Effector CD8-positive, alpha-beta T cell (primary cell): Measurements from ENCODE around the gene ODAD3.
A peak's percentile ranks its signal among the peaks of the same experiment; 100 is the strongest.
"Not testable (repeated sequence)": the region's sequence is repeated elsewhere in the genome, so short reads cannot be mapped to it uniquely, and the experiment has no call there.

ENCODE experiments used
- DNase-seq: peaks from one replicate; lab custom pipeline; 2025; lab: John Stamatoyannopoulos, UW

ODAD3 gene

DNA sequence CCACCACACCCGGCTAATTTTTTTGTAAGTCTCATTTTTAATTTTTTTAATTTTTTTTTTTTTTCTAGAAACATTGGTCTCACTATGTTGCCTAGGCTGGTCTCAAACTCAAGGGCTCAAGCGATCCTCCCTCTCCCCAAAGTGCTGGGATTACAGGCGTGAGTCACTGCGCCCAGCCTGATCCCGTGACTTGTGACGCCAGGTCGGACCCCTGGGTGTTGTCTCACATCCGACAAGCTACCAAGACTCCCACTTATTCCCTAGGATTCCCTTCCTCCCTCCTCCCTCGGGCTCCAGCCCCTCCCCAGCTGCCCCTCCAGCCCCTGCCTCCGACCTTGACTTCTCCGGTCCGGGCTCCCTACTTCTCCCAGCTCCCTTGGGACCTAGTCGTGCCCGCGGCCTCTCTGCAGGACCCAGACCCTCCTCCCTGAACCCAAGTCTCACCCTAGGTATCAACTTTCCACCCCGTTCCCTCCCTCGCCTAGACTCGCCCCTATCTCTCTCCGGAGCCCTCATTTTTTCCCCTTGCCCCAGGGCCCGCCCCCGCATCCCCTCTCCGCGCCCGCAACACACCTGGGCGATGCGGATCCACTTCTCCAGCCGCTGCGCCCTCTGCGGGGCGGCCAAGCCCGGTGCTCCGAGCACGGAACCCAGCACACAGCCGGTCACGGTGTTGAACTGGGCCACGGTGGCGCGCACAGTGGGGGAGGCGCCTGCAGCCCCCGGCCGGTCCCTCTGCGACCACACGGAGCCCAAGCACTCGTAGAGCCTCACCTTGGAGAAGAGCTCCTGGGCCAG is 28.9 kb downstream of the ODAD3 start:
- no peak for DNase-seq

DNA sequence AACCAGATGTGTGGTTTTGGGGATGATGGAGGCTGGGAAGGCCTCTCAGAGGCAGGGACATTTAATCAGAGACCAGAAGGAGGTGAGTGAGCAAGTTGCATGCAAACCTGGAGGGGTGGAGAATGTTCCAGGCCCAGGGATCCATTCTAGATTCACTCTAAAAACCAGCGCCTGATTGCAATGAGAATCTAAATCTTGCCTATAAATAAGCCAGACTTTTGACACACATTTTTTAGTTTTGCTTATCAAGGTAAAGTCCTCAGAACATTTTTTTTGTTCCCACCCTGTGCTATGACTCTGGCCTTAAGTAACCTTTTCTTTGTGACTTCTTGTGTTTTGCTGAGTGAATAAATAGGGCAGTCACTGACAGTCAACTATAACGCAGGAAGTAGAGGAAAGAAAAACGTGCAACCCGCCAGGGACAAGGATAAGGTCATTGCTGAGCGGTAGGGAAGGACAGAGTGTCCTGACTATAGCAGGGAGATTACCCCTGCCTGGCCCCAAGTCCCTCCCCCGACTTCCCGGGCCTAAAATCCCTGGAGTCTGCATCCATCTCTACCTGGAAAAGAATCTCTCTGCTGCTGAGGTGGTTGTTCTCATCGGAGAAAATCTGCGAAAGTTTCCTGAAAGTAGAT is 30.2 kb downstream of the ODAD3 start:
- no peak for DNase-seq

DNA sequence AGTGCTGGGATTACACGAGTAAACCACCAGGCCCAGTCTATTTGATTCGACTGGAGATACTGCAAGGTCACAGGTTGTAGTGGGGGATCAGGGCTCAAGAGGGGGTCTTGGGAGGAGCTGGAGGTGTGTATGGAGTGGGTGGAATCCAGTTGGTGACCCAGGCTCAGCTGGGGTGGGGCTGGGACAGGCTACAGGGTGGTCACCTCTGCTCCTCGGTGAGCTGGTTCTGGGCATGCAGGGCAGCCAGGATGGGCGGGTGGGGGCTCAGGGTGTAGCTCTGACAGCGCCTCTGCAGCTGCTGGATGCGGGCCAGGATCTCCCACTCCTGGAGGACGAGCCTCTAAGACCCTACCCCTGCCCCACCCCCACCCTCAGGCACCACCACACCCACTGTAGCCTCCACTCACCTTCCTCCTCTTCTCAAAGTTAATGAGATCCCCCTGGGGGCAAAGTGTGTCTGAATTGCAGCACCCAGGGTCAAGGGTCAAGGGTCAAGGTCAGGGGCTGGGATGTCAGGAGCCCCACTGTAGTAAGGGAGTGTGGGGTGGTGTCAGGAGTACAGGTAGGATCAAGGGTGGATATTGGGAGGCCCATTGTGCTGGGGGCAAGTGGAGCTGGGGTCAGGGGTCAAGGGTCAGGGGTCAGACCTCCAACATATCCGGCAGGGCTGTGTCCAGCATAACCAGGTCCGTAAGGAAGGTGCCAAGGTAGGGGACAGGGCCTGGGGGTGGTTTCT is 32.9 kb downstream of the ODAD3 start:
- no peak for DNase-seq

DNA sequence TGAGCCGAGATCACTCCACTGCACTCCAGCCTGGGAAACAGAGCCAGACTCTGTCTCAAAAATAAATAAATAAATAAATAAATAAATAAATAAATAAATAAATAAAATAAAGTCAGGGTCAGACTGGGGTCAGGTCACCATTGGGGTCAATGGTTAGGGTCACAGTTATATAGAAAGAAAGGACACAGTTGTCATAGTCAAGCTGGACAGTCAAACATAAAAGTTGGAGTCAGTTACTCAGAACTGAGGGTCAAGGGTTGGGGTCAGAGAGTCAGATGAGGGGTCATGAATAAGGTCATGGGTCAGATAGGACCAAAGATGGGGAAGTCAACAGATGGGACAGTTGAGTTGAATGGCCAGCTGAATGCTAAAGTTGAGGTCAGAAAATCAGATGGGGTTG is 34.1 kb downstream of the ODAD3 start:
- no peak for DNase-seq

DNA sequence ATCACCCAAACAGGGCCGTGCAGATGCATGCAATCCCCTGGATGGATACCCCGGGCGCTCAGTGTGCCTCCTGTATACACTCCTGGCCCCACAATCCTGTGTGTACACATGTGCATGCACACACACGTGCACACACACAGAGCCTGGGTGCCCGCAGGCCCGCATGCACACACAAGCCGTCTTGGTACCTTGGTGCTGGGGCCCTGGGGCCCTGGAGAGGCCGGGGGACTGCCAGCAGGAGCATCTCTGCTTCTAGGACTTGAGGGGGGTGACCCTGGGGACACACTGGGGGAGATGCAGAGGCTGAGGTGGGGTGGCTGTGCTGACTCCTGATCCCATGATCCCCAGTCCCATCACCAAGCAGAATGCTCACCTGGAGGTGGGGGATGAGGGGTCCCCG is 35.3 kb downstream of the ODAD3 start:
- DNase-seq: no peak

DNA sequence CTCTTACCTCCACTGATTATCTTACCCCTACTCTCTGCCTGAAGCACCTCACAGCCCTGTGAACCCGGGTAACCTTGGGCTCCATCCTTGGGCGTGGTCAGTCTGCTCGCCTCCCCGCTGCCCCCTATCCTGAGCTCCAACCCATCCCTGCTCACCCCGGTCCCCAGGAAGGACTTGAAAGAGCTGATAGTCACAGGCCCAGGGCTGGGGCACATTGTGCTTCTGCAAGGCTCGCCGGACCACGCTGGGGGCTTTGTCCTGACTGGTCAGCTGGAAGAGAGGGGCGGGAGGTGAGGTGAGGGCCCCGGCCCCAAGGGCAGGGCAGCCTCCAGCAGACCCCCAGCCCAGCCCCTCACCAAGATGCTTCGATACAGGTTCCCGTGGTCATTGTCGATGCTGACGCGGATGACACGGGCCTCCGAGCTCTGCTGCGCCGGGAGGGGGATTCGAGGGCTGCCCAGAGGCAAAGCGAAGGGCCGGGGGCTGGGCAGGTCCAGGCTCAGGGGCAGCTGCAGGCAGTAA is 37.8 kb downstream of the ODAD3 start:
- no peak for DNase-seq

DNA sequence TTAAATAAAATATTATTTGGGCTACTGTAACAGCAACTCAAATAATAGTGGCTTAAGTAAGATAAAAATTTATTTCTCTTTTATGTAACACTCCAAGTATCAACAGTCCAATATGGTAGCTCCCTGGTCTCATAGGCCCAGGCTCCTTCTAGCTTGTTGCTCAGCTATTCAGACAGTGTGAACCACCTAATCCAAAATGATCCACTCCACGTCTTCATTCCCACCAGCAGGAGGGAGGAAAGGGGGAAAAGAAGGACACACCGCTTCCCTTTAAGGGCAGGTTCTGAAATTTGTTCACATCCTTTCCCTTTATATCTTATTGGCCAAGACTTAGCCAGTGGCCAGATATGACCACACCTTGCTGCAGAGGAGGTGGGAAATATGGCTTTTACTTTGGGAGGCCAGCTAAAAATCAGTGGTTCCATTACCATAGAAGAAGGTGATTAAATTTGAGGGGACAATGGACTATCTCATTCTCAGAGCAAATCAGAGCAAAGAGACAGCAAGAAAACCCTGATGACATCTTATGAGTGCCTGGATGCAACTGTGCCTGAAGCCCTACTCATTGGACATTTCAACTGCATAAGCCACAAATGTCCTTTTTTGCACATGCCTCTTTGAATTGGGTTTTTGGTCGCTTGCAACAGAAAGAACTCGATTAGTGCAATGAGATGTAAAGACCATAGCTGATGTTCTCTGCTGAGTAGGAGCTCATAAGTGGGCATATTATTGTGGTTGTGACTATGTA is 43.8 kb downstream of the ODAD3 start:
- DNase-seq: no peak

DNA sequence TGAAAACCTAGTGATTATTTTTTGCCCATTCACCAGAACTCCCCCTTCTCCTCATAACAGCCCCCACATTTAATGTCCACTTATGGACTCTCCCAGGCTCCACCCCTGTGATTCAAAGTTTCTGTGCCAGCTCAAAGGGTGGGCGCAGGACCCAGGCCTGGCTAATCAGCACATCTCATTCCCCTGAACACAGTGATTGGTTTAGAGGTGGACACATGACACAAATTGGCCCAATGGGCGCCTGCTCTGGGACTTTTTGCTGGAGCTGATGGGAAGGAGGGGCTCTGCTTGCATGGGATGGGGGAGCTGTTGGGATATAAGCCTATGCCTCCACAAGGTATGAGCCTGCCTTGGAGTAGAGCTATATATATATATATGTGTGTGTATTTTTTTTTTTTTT is 44.6 kb downstream of the ODAD3 start:
- DNase-seq: no peak

DNA sequence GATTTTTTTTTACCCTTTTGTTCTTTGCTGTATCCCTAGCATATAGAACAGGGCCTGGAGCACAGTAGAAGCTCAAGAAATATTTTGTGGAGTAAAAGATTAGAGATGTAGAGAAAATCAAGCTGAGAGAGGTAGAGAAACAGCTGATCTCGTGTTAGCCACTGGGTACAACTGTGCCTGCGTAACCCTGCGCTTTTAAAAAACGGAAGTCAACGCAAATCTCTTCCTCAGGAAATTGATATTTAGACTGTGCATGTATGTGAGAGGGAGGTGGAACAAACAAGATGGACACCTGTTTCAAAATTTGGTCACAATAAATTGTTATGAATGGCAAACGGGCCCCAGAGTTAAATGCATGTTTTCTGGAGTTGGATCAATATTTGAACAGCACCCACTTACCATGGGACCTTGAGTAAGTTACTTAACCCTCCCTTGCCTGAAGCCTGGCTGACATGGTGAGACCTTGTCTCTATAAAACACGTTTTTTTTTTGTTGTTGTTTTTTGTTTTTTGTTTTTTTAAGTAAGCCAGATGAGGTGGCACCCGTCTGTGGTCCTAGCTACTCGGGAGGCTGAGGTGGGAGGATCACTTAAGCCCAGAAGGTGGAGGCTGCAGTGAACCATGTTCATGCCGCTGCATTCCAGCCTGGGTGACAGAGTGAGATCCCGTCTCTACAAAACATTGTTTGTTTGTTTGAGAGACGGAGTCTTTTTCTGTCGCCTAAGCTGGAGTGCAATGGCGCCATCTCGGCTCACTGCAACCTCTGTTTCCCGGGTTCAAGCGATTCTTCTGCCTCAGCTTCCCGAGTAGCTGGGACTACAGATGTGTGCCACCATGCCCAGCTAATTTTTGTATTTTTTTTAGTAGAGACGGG is 47.5 kb downstream of the ODAD3 start:
- DNase-seq: no peak

DNA sequence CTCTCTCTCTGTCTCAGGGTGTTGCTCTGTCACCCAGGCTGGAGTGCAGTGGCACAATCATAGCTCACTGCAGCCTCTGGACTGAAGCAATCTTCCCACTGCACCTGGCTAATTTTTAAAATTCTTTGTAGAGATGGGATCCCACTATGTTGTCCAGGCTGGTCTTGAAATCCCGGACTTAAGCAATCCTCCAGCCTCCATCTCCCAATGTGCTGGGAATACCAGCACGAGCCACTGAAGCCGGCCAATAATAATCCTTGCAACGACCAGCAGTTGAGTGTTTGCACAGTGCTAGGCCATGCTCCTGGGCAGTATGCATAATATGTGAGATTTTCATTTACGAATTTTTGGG is 50.2 kb downstream of the ODAD3 start:
- no peak for DNase-seq

DNA sequence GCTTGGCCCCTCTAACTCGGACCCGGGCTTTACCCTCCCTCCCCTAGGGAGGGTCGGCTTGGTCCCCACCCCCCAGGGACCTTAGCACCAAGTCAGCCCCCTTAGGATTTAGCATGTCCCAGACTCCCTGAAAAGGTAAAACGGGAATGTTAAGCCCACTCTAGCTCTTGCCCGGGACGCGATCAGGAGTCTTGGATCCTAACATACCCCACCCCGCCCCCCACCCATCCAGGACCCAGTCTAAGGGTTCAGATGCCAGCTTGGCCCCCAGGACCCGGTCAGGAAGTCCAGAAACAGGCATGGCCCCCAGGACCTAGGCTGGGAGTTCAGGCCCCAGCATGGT is 51.2 kb downstream of the ODAD3 start:
- no peak for DNase-seq

DNA sequence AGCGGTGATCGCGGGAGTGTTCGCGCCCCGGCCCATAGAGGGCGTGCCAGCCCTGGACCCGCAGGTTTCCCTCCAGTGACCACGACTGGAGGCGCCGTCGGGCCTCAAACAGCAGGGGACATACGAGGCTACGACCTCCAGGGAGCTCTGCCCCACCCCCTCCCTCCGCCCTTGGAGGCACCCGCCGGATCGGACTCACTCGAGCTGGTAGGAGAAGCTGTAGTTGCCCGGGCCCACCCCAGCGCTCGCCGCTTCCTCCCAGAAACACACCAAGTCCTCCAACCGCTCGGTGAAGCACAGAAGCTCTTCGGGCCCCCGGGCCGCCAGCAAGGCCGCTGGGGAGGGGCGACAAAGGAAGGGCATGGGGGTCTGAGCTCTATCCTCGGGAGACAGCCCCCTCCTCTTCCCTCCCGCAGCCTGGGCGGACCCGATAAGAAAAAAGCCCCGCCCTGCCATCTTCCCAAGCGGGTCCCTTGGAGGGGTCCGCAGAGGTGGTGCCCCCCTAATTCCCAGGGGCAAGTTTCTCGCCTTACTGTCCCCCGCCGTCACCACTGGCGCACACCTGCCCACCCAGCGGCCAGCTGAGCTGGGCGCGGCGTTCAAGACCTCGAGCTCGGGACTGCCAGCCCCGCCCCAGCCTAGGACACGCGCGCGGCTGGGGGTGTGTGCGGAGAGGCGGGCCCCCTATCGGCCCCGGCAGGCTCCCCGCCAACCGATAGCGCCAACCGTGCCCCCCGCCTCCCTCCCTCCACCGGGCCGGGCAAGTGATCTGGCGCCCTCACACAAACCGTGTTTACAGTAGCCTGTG is 51.8 kb downstream of the ODAD3 start:
- DNase-seq: peak; percentile 17

DNA sequence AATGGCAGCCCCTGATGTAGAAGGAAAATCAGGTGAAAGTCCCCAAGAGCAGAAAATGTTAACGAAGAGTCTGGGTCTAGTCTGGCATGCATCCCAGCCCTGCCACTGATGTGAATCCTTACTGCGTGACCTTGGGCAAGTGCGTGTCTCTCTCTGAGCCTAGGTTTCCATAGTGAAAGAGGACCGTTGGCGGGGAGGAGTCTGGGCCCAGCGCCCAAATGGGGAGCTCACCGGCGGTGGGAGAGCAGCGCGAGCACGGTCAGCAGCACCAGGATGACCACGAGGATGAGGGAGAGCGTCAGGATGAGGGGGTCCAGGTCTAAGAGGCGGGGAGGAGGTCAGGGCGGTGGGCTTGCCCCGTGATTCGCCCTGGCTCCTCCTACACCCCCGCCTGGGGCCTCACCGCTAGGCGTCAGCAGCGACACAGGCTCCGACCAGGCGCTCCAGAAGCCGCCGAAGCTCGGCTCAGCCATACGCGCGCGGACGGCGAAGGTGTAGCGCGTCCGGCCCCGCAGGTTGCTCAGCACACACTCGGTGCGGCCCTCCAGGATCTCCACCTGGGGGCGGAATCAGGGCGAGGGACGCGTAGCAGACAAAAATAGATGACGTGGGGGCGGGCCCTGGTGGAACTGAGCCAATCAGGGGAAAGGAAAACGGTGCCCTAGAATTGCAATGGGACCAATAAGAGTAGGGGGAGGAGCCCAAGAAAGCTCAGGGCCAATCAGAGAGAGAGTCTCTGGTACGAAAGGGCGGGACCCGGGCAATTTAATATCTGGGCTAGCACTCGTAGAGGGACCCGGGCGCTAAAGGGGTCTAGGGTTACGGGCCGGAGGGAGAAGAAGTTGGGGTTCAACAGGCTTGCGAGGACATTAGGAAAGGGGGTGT is 54.0 kb downstream of the ODAD3 start:
- DNase-seq: peak; percentile 95

DNA sequence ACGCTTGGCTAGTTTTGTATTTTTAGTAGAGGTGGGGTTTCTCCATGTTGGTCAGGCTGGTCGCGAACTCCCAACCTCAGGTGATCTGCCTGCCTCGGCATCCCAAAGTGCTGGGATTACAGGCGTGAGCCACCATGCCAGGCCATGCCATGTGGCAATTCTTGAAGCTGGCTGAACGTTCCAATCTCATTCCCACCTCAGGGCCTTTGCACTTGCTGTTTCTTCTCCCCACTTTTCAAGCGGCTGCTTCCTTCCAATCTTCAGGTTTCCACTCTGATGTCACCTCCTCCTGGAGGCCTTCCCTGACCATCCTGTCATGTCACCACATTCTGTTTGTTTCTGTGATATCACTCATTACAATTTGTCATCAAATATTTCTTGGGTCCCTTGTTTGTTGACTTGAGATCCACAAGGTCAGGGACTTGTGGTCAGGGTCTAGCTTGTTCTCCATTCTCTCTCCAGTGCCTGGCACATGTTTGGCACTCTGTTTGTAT is 55.0 kb downstream of the ODAD3 start:
- DNase-seq: no peak

DNA sequence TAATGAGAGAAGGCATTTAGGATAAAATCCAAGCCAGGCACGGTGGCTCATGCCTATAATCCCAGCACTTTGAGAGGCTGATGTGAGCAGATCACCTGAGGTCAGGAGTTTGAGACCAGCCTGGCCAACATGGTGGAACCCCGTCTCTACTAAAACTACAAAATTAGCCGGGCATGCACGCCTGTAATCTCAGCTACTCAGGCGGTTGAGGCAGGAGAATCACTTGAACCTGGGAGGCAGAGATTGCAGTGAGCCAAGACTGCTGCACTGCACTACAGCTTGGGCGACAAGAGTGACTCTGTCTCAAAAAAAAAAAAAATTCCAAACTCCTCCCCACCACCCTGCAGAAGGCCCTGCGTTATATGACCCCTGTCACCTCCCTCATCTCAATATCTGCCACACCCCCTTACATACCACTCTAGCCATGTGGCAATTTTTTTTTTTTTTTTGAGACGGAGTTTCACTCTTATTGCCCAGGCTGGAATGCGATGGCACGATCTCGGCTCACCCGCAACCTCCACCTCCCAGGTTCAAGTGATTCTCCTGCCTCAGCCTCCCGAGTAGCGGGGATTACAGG is 55.6 kb downstream of the ODAD3 start:
- DNase-seq: not testable (repeated sequence)

DNA sequence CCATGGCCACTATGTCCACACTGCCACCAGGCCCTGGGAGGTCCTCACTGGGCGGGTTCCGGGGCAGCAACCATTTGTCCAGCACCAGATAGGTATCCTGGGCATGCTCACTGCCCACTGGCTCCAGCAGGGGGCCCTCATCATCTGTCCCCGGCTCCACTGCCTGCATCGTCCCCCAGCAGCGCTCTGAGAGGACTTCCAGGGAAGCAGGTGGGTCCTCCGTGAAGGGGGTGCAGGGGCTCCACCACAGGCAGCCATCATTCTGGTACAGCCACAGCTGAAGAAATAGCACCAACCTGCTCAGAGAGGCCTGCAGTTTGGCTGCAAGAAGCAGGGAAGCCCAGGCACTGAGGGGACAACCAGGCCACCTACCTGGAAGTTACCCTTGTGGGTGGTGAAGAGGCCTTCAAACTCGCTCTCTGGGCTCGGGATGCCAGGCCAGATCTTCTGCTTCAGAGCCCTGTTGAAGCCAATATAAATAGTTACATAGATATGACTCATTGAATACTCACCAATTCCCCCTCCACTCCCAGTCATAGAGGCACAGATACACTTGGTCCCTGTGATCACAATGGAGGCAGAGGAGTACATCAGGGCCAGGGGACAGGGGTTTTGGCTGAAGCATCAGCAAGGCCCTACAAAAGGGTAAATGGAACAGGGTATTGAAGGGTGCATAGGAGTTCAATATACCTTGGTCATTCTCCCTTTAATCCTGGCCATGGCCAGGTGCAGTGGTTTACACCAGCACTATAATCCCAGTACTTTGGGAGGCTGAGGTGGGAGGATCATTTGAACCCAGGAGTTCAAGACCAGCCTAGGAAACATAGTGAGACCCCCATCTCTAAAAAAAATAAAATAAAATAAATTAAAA is 56.4 kb downstream of the ODAD3 start:
- DNase-seq: no peak

DNA sequence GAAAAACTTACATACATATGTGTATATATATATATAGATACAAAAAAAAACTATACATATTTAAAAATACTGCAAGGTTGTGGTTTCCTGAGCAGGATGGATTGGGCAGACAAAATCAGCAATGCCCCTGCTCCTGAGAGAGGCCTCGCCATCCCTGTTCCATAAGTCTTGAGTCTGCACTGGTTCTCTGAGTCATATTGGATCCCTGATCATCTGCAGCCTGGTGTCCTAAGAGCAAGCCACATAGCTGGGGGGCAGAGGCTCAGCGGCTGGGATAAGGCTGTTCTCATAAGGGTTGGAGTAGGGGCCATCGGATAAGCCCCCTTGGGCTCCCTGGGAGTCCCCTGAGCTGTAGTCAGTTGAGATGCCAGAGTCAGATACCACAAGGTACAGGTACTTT is 57.2 kb downstream of the ODAD3 start:
- DNase-seq: no peak

DNA sequence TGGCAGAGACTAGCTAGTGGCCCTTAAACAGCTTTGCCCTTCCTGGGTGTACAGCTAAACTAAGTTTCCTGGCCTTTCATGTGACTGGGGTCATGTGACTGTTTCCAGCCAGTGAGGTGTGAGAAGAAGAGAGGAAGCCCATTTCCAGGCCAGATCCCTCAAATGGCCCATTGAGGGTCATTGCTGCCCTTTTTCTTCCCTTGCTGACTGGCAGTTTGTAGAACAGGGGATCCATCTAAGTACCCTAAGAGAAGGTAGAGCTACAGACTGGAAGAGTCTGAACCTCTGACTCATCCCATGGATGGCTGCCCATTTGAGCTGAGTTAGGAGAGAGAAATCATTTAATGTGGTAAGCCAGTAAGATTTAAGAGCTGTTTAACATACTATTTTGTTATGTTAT is 57.7 kb downstream of the ODAD3 start:
- DNase-seq: no peak
